Ramos (cell line): ENCODE measurements around the gene DMWD.
"Not testable (repeated sequence)": the region's sequence is repeated elsewhere in the genome, so short reads cannot be mapped to it uniquely, and the experiment has no call there.

ENCODE experiments used
- in situ Hi-C: fragments of 300-500 bp; cut with MboI; formaldehyde crosslinking; loops from one replicate; pipeline ENCODE4 v1.14.3; 2022; ENCODE audit warnings: low sequenced_read_pairs; ENCODE audit not compliant: unreplicated experiment

Gene DMWD

GRCh38 chr19:45817010-45817724 lies 24.5 kb upstream of the DMWD start:
- in situ Hi-C loops: no loop called here

GRCh38 chr19:45816236-45817009 lies 23.8 kb upstream of the DMWD start:
- in situ Hi-C loops: no loop called here

GRCh38 chr19:45815481-45816216 lies 23.0 kb upstream of the DMWD start:
- in situ Hi-C loops: no loop called here

- in situ Hi-C loops: no loop called here
Observed at GRCh38 chr19:45814851-45815480, 22.3 kb upstream of the DMWD start, which contains the start of gene RSPH6A. RSPH6A (minus strand) TSS chr19:45815308; CDS start chr19:45815176, 132 bp downstream.

DNA sequence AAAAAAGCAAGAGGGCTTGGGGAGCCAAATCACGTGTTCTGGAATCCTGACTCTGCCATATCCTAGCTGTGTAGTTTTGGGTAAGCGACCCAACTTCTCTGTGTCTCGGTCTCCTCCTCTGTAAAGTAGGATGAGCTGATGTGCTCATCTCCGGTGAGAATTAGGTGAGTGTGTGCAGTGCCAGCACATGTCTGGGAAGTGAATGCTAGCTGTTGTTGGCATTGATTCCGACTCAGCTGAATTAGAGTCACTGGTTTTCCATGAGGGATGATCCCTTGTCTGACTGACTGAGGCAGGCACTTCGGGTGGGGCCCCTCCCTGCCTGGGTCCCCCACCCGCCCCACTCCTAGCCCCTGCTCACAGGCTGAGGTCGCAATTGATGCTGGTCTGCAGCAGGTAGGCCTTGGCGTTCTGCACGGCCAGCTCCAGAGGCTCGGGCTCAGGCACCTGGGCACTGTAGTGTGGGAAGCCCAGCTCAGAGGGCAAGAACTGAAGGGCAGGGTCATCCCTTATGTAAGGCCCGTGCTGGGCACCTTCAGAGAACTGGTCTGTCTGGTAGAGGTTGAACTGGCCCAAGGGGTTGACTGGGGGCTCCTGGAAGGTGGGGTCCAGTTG lies 21.6 kb upstream of the DMWD start:
- in situ Hi-C loops: no loop called here

DNA sequence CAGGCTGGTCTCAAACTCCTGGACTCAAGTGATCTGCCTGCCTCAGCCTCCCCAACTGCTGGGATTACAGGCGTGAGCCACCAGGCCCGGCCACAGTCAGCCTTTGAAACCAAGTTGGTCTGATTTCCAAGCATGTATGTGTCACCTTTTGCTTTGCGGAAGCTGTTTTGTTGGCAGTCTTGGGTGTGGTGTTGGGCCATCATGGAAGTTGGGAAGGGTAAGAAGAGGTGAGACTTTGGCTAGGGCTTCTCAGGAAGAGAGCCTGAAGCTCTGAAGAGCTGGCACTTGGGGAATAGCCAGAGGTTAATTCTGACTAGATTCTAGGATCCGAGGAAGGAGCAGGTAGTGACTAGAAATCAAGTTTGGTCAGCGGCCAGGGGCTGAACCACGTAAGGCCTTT lies 19.7 kb upstream of the DMWD start:
- in situ Hi-C loops: no loop called here

DNA sequence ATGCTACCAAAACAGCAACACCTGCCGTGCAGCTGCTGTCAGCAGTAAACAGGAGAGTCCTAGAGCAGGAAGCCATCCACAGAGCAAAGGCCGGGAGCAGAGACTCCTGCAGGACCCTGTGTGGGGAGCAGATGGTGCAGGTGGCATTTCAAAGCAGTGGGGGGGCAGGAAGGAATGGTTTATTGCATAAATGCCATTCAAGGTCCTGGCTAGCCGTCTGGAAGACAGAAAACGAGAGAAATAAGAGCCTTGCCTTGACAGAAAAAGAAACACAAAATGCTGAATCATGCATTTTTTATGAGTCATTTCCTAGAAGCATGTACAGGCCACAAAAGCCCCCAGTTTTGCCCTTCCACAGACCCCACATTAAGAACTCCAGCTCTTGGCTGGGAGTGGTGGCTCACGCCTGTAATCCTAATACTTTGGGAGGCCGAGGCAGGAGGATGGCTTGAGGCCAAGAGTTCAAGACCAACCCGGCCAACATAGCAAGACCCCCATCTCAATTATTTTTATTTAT lies 17.1 kb upstream of the DMWD start:
- in situ Hi-C loops: no loop called here

GRCh38 chr19:45805719-45806118 lies 13.1 kb upstream of the DMWD start:
- in situ Hi-C loops: no loop called here

GRCh38 chr19:45804959-45805230 lies 12.2 kb upstream of the DMWD start:
- in situ Hi-C loops: no loop called here

GRCh38 chr19:45804140-45804958 lies 11.7 kb upstream of the DMWD start:
- in situ Hi-C loops: no loop called here

DNA sequence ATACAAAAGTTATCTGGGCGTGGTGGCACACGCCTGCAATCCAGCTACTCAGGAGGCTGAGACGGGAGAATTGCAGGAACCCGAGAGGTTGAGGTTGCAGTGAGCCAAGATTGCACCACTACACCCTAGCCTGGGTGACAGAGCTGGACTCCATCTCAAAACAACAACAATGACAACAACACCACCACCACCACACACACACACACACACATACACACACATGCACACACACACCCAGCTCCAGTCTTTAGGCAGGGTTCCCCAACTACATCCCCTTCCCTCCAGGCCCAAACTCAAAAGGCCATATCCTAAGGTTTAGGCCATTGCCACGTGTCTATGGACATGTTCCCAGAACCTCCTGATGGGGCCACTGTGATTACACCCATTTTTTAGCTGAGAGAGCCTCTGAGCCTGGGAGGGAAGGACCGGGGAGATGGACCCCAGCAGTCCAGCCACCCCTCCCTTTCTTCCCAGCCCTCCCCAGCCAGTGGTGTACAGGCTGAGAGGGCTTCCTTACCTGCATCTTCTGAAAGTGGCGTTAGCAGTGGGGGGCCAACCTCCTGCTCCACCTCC lies 9.0 kb upstream of the DMWD start:
- in situ Hi-C loops: no loop called here

DNA sequence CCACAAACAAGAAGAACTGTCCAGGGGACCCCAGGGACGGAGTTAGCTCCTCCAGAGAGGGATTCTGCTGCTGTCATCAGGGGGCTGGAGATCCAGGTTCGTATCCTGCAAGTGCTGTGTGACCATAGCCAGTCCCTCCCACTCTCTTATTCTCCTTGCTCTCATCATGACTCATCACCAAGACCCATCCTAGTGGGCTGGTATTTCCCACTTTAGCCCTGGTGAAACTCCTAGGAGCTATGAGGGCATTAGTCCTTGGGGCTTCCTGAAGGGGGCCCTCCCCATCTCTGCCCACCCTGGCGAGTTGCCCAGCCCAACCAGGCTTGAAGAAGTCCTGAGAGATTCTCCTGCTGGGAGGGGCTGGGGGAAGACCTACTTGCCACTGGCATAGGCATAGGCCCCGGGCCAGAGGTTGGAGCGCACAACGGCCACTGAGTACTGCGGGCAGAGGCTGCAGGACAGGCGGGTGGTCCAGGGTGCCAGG lies 7.5 kb upstream of the DMWD start:
- in situ Hi-C loops: no loop called here

DNA sequence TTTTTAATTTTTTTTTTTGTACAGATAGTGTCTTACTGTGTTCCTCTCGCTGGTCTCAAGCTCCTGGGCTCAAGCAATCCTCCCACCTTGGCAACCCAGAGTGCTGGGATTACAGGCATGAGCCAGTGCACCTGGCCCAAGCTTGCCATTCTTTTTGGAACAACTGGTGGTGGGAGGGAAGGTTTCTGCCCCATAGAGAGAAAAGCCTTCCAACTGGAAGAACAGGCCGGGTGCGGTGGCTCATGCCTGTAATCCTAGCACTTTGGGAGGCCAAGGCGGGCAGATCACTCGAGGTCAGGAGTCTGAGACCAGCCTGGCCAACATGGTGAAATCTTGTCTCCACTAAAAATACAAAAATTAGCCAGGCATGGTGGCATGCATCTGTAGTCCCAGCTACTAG lies 6.9 kb upstream of the DMWD start:
- in situ Hi-C loops: not testable (repeated sequence)

DNA sequence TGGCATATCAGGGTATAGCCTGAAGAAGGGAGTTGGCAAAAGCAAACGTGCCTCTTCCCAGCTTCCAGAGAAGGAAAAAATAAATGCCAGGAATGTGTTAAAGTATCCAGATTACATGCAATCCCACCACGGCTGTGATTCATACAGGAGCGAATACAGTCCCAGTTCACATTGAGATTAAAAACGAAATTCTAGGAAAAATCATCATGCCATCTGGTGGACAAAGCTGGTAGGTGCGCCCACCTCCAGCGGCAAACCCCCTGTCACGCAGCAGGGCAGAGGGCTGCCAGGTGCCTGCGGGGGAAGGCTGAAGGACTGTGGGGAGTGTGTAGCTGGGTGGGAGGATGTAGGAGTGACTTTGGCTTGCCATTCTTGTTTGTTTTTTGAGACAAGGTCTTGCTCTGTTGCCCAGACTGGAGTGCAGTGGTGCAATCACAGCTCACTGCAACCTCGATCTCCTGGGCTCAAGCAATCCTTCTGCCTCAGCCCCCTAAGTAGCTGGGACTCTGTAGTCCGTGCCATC lies 6.4 kb upstream of the DMWD start:
- in situ Hi-C loops: no loop called here

DNA sequence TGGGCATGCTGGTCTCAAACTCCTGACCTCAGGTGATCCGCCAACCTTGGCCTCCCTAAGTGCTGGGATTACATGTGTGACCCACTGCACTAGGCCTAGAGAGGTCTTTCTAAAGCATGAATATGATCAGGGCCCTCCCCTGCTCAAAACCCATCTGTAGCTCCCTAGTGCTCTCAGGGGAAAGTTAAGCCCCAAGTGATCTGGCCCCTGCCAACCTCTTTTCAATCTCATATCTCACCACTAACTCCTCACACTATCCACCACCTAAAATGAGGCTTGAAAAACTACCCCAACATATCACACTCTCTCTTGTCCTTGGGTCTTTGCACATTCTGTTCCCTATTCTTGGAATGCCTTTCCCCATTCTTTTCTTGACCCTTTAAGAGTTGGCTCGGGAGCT lies 2.0 kb upstream of the DMWD start:
- in situ Hi-C loops: no loop called here

DNA sequence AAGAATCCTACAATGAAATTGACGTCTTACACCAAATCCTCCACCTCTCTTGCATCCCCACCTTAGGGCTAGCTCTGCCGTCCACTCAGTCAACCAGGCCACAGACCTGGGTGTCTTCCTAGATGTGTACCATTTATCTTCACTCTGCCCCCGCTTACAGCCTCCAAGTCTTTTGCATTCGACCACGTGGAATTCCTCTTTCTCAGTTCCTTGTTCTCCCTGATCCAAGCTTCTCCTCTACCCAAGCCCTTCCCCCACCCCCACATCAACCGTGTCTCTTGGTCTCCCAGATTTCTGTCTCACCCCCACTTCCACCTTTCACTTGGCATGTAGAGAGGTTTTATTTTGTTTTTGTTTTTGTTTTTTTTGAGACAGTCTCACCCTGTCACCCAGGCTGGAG lies 1.2 kb upstream of the DMWD start:
- in situ Hi-C loops: no loop called here

GRCh38 chr19:45793178-45793564 lies 526 bp upstream of the DMWD start:
- in situ Hi-C loops: no loop called here

DNA sequence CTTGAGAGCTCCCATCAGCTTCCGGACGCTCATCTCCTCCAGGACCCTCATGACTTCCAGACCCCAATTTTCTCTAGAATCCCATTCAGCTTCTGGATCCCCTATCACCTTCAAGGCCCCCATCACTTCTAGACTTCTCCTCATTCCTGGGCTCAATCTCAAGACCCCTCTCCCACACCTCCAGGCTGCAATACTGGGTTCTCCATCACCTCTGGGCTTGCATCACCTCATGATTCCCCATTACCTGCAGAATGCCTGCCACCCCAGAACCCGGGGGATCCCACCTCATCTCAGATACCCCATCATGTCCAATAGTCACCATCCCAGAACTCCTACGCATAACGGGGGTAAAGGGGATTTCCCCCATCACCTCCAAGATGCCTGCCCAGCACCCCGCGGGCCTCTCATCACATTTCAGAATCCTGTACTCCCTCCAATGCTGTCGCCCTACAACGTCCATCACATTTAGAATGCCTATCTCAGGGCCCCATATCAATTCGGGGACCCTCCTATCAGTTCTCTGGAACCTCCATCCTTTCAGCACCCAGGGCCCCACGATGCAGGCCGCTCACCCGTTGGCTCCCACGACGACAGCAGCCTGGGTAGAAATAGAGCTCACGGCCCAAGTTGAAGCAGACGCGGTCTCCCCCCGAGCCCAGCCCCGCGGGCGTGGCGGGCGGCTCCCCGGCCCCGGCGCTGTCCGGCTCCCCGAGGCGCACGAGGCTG lies 738 bp downstream of the DMWD start:
- in situ Hi-C loops: no loop called here
